Hypothalamus (tissue), 51 donors: Measurements from ENCODE around the gene MRPS11.
A peak's percentile ranks its signal among the peaks of the same experiment; 100 is the strongest.
"Not testable (repeated sequence)": the region's sequence is repeated elsewhere in the genome, so short reads cannot be mapped to it uniquely, and the experiment has no call there.

ENCODE experiments used
- DNase-seq, 51 donors: peaks; one replicate each; lab custom pipeline; 2025; lab: John Stamatoyannopoulos, UW

The MRPS11 gene

GRCh38 chr15:88487796-88488523 is 20.5 kb downstream of the MRPS11 start:
- DNase-seq, result no peak

- no peak for DNase-seq
Measured at GRCh38 chr15:88489321-88489720, 21.8 kb downstream of the MRPS11 start.

GRCh38 chr15:88490036-88490435 is 22.5 kb downstream of the MRPS11 start:
- DNase-seq, result no peak

DNA sequence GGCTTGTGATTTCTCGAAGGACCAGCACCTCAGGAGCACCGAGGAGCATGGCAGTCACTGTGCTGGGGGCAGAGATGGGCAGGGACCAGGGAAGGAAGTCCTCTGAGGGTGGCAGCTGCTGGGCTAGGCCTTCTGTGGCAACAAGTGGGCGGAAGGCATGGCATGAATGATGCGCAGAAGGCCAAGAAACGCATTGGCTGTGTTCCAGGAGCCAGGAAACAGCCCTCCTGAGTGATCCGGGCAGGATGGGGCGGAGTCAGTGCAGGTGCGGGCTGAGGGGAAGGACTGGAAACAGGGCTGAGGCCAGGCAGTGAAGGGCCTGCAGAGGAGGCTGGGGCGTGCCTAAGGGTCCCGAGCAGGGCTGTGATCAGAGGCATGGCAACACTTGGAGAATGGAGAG is 23.6 kb downstream of the MRPS11 start:
- DNase-seq, result no peak

GRCh38 chr15:88493844-88494243 is 26.3 kb downstream of the MRPS11 start:
- DNase-seq, result no peak

GRCh38 chr15:88497109-88497765 is 29.7 kb downstream of the MRPS11 start:
- DNase-seq, result no peak

GRCh38 chr15:88498996-88499395 is 31.5 kb downstream of the MRPS11 start:
- peak in 1 of 51 donors; percentile 12 for DNase-seq

DNA sequence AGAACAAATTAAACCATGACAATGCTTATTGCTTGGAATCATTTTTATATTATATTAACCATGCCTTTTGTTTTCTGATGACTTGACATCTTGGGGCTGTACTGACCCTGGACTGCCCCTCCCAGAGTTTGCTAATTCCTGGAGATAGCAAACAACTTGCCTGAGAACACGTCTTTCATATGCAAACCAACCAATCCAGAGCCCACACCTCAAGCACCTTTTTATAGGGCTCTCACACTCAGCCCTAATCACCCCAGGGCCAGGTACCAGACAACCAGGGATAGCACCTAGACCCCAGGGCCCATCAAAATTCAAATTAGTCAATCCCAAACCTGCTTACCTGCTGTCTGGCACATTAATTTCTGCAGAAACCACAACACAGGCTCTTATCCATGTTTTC is 36.9 kb downstream of the MRPS11 start:
- DNase-seq, result no peak

GRCh38 chr15:88505721-88506120 is 38.2 kb downstream of the MRPS11 start:
- no peak for DNase-seq

DNA sequence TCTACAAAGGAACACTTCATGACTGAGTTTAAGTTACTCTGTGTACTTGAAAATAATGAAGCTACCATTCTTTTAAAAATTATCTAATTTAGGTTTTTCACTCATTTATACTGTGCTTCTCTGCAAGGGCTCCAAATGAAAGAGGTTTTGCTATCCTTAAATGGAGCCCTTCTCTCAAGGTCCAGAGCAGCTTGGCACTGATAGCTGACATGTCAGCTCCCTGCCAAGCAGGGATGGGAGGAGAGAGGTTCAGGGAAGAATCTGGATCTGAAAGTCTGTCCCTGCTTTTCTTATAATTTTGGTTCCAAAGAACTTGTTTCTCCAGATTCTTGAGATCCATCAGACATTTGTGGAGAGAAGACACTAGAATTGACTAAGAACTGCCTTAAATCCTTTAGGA is 39.1 kb downstream of the MRPS11 start:
- DNase-seq, result no peak

DNA sequence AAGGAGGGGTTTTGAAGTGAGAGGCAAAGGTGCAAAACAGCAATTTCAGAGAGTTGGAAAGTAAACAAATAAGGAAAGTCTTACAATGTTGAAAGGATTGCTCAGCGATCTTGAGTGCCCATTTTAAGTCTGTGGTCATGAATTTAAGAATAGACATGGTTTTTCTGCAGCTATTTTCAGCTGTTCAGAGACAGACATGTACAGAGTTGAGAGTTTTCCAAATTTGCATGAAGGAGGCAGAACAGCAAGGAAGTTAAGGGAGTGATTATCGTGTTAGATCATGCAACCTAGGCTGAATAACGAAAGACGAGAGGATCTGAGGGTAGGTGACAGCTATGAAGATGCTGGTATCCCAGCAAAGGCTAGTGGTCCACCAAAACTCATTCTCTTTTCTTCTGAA is 41.8 kb downstream of the MRPS11 start:
- DNase-seq, result no peak

GRCh38 chr15:88509964-88510363 is 42.5 kb downstream of the MRPS11 start:
- DNase-seq, result no peak

- DNase-seq, result no peak
Measured at GRCh38 chr15:88511161-88511560, 43.7 kb downstream of the MRPS11 start.

DNA sequence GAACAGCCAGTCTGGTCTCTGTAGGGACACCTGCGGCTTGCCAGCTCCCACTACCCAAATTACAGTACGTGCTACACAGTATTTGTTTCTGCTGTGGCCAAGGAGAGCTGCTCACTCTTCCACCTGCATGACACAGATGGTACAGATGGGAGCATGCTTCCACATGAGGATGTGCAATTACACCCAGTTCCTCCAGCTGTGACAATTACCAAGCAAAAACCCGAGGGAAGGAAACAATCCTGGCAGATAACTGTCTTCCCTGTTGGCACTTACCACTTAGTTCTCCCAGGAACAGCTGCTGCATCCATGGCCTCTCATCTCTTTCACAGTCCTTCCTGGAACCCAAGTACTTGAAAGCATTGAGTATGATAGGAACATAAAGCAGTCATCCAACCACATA is 44.6 kb downstream of the MRPS11 start:
- DNase-seq, result no peak

- DNase-seq, result no peak
Measured at GRCh38 chr15:88512601-88513000, 45.1 kb downstream of the MRPS11 start.

DNA sequence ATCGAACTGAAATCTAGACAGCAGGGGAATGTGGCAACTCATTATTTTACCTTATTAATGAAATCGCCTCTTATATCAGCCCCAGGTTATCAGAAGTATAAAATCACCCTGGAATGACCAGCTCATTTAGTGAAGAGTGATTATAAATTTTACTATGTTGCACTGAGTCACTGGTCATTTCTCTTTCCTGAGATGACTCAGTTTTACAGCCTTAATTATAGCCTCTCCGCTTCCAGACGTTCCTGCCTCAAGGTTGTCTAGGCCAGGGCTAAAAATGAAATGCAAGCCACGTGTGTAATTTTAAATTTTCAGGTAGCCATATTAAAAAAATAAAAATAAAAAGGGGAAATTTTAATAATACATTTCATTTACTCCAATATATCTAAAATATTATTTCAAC is 45.7 kb downstream of the MRPS11 start:
- DNase-seq, result no peak

GRCh38 chr15:88518903-88519302 is 51.4 kb downstream of the MRPS11 start:
- DNase-seq, result no peak

- not testable (repeated sequence) for DNase-seq
Measured at GRCh38 chr15:88524094-88524493, 56.6 kb downstream of the MRPS11 start.

DNA sequence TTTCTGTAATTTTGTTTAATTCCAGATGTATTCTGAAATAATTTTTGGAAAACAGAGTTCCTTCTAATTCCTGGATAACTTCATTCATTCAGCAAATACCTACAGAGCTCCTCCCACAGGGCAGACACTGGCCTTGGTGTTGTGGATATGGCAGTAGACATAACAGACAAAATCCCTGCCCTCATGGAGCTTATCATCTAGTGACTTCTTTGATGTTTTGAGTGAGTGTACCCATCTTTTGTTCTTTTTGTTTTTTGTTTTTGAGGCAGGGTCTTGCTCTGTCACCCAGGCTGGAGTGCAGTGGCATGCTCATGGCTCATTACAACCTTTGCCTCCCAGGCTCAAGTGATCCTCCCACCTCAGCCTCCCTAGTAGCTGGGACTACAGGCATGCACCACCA is 57.9 kb downstream of the MRPS11 start:
- DNase-seq, result no peak

DNA sequence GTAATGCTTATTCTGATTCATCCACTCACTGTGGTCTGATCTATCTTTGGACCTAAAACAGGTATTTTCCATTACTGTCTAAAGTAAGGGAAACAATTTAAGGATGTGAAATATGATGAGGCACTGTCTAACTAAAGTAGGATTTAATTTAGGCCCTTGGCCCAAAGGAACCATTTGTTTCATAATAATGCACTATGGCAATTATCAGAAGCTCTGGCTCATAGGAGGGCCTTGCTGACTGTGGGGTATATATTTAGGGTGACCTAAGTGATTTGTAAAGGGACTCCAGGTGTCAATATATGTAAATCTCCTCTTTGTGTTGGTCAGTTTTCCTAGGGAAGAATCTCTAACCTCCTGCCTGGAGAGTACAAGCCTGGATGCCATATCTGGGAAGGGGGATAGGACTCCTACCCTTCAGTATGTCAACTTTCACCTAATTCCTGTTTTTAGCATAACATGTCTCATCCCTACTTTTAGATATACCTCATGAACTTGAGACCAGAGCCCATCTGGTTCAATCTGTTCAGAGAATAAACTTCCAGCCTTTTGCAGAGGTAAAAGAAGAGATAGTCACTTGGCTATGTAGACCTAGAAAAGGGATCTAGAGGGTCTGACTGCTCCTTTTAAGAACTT is 58.9 kb downstream of the MRPS11 start:
- DNase-seq, result no peak

- DNase-seq, result no peak
Measured at GRCh38 chr15:88529021-88529630, 61.6 kb downstream of the MRPS11 start.
